ENCODE results near the gene CREB3L1.

Gene CREB3L1

GRCh38 chr11:46275964-46276641, 1.4 kb upstream of the CREB3L1 start:
- no peak for DNase-seq

GRCh38 chr11:46277313-46277621, 195 bp upstream of the CREB3L1 start:
- DNase-seq: no peak

GRCh38 chr11:46278387-46279125, 1.1 kb downstream of the CREB3L1 start:
- DNase-seq: peak; percentile 43

- no peak for DNase-seq
These were observed 2.0 kb downstream of the CREB3L1 start for GRCh38 chr11:46279126-46280099.

GRCh38 chr11:46280706-46281105, 3.2 kb downstream of the CREB3L1 start:
- no peak for DNase-seq

- DNase-seq: no peak
These were observed 3.9 kb downstream of the CREB3L1 start for GRCh38 chr11:46281371-46281831.

- DNase-seq: no peak
These were observed 7.7 kb downstream of the CREB3L1 start for GRCh38 chr11:46285173-46285572.

- DNase-seq: no peak
These were observed 8.2 kb downstream of the CREB3L1 start for GRCh38 chr11:46285594-46286033.

GRCh38 chr11:46286789-46287188, 9.3 kb downstream of the CREB3L1 start:
- no peak for DNase-seq

- DNase-seq: no peak
These were observed 11.0 kb downstream of the CREB3L1 start for GRCh38 chr11:46288451-46288850.

GRCh38 chr11:46290011-46290410, 12.5 kb downstream of the CREB3L1 start:
- no peak for DNase-seq

GRCh38 chr11:46290598-46291309, 13.3 kb downstream of the CREB3L1 start:
- DNase-seq: no peak

- DNase-seq: no peak
These were observed 14.1 kb downstream of the CREB3L1 start for GRCh38 chr11:46291441-46292150.

GRCh38 chr11:46293066-46293465, 15.6 kb downstream of the CREB3L1 start:
- no peak for DNase-seq

- DNase-seq: no peak
These were observed 16.2 kb downstream of the CREB3L1 start for GRCh38 chr11:46293641-46294103.

- DNase-seq: no peak
These were observed 17.2 kb downstream of the CREB3L1 start for GRCh38 chr11:46294365-46295309.

- peak; percentile 77 for DNase-seq
These were observed 18.0 kb downstream of the CREB3L1 start for GRCh38 chr11:46295312-46296058.

- no peak for DNase-seq
These were observed 18.6 kb downstream of the CREB3L1 start for GRCh38 chr11:46296059-46296527.
